GM10266 (cell line): ENCODE measurements around the gene ITPKB.

Experiments used
- DNase-seq: peaks from one replicate; pipeline ENCODE4 v3.0.0; 2012; ENCODE audit errors: extremely low spot score
- CTCF ChIP-seq: IDR thresholded peaks from 2 replicates; pipeline ENCODE4 v1.5.1; 2012; ENCODE audit warnings: mild to moderate bottlenecking, low read depth; ENCODE audit not compliant: control insufficient read depth, insufficient read depth; ENCODE audit errors: missing control alignments

The ITPKB gene

GRCh38 chr1:226738995-226739695 is at the start of gene ITPKB:
ITPKB (minus strand) TSS chr1:226739282; CDS start chr1:226737458, 1,824 bp downstream.
- peak; percentile 79 for DNase-seq
- no peak for TF ChIP-seq CTCF

- TF ChIP-seq CTCF = no peak
Measured at GRCh38 chr1:226787638-226788037, 48.6 kb upstream of the ITPKB start.

DNA sequence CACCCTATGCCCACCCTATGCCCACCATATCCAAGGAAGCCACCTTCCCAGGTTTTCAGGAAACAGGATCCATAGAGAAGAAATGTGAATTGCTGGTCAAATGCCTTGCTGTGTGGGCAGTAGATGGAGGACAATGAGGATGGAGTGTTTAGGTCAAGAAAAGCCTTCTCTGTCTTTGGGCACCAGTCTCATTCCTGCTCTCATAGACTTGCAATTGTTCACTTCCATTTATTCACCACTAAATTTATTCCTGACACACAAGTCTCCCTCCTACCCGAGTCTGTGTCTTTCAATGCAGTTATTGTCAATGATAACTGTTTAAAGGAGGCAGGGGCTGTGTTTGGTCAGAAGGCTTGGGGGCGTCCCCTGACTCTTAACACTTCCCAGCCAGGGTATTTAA is 48.0 kb upstream of the ITPKB start:
- TF ChIP-seq CTCF = no peak
- no peak for DNase-seq

More at GRCh38 chr1:226787638-226788037, 48.6 kb upstream of the ITPKB start:
- no peak for DNase-seq

DNA sequence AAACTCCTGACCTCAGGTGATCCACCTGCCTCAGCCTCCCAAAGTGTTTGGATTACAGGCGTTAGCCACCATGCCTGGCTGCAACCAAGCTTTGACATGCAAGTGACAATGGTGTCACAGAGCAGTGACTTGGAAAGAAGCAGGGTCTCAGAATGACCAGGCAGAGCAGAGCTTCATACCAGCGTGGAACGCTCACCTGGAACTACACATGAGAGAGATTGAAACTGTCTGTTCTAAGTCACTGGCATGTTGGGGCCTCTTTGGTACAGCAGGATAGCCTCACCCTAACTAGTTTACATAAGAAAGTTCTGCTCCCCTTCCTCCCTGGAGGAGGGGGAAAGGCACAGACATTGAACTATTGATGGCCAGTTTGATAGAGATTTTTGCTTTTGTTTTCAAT is 47.5 kb upstream of the ITPKB start:
- no peak for TF ChIP-seq CTCF

DNA sequence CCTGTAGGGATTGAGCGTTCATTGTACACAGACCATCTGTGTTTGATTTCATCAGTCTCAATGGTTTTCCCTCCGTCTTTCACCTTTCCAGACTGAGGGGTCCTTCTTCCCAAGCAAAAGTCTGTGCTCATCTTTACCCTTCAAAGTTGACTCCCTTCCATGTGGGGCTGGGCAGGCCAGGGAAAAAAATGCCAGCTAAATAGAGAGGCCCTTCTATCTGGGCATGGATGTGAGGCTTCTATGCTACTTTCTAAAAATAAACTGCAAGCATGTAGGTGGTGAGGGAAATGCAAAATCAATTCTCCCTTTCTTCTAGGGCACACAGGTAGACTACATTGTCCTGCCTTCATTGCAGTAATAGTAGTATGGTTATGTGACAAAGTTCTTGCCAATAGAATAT is 46.7 kb upstream of the ITPKB start:
- no peak for TF ChIP-seq CTCF
- DNase-seq = no peak

More for the DNA sequence above, 47.5 kb upstream of the ITPKB start:
- peak; percentile 31 for DNase-seq

DNA sequence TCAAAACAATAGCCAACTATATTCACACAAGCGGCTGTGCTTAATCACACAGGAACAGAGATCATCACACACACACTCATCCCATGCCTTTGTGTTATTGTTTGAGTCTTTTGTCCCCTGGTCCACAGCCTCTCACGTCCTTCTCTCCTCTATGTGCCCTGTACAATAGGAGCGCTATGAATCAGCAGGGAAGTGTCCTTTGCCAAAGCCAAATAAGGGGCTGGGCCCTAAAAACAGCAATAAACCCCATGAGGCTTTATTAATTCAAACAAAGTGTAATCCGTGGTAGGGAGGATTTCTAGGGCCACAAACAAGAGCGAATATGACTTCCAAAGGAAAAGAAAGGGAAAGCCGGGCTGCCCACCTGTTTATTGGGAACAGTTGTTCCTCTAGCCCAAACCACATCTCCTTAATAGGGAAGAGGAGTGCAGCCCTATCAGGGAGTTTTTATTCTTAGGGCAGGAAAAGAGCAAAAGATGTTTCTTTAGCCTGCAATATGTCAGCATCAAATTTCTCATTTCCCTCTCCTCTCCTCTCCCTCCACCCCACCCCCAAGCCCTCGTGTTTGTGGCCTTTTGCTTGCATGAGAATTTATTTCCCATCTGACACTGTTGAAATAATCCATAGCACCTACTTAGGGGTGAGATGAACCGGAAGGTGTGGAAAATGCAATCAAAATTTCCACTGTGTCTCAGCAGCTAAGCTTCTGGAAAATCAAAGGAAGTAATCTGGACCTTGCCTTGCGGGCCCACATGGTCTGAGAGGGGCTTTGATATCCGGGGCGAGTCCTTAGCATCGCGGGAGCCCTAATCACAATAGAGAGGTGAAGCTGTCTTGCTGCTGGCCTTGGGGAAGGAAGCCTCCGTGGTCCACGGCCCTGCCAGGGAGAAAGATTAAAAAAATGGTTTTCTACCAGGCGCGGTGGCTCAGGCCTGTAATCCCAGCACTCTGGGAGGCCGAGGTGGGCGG is 45.3 kb upstream of the ITPKB start:
- TF ChIP-seq CTCF = no peak
- no peak for DNase-seq
